Inferior parietal cortex (tissue), 1 donor: ENCODE measurements around the gene DLST.

Source experiments
- DNase-seq: peaks from one replicate; pipeline ENCODE4 v3.0.0-alpha.2; 2016; ENCODE audit errors: extremely low spot score

The DLST gene

GRCh38 chr14:74860899-74861733 lies 20.6 kb upstream of the DLST start:
- peak; percentile 94 for DNase-seq

- DNase-seq = no peak
These were observed 20.0 kb upstream of the DLST start for GRCh38 chr14:74861734-74862090.

DNA sequence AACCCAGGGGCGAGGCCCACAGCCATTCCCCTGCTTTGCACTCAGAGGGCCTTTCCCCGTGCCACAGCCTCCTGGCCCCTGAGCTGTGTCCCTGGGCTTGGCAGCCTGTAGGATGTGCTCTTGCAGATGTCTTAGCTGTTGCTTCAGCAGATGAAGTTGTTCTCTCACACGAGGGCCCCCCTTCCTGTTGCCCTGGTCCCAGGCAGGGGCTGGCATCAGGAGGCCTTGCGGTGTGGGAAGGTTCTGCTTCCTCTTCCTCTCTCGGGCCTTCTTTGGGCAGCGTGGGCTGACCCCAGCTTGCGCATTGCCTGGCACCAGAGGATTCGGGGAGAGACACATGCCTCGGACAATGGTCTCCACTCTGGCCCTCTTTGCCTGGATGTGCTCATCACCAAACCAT lies 18.4 kb upstream of the DLST start:
- DNase-seq = no peak

DNA sequence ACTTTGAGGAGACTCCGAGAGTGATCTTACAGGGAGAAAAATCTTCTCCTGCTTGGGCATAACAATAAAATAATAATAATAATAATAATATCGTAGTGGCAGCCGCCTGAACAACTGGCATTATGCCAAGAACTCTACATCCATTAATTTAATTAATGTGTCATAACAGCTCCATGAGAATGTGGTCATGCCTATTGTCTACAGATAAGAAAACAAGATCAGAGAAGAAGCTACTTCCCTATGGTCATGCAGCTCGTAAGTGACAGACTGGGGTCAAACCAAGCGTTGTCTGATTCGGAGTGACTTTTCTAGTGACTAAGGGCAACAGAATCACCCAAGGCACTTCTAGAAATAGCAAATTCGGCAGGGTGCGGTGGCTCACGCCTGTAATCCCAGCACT lies 17.5 kb upstream of the DLST start:
- no peak for DNase-seq

- no peak for DNase-seq
These were observed 16.6 kb upstream of the DLST start for GRCh38 chr14:74865156-74865555.

- no peak for DNase-seq
These were observed 14.9 kb upstream of the DLST start for GRCh38 chr14:74866708-74867389.

- DNase-seq = peak; percentile 54
These were observed 14.0 kb upstream of the DLST start for GRCh38 chr14:74867673-74868072.

DNA sequence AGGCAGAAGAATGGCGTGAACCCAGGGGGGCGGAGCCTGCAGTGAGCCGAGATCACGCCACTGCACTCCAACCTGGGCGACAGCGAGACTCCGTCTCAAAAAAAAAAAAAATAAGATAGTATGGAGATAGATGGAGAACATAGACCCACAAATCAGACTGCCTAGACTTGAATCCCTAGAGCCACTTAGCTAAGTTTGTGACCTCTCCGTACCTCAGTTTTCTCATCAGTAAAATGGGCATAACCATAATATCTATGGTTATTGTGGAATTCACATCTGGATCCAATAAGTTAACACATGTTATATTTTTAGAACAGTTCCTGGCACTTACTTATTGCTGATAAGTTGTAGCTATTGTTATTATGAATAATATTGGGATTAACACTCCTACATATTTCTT lies 13.0 kb upstream of the DLST start:
- no peak for DNase-seq

DNA sequence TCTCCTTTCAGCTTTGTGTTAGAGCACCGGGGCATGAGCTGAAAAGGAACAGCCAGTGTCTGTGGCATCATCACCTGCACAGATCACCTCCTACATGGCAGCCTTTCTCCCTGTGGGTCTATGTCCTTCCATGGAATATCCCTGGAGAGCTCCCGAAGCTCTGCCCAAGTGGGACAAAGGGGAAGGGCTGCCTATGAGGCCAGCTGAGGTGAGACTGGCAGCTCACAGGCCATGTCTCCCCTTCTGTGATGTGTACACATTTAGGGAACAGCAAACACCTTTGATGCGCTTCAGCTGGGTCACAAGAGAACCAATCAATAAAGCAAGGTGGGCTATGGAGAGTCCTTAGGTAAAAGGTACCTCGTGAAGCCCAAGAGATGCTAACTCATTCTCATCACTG lies 9.9 kb upstream of the DLST start:
- no peak for DNase-seq

DNA sequence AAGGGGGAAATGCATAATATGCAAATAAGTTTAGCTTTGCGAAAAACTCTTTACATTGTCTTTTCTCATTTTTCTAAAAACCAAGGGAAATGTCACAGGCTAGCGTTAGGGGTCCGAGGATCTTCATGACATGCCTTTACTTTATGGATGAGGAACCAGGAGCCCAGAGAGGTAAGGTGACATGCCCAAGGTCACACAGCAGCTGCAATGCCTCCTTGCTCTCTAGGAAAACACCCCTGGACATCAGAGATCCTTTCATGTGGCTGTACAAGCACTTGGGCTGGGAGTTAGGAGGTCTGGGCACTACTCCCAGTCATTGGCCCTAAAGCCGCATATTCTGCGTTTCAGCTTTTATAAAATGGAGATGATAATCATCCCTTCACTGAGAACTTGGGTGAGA lies 6.5 kb upstream of the DLST start:
- DNase-seq = no peak

GRCh38 chr14:74875941-74876913 lies 5.5 kb upstream of the DLST start, which contains the start of gene PROX2:
Gene PROX2 (minus strand): TSS chr14:74876145. CDS start chr14:74863834, 12,311 bp downstream.
- no peak for DNase-seq

DNA sequence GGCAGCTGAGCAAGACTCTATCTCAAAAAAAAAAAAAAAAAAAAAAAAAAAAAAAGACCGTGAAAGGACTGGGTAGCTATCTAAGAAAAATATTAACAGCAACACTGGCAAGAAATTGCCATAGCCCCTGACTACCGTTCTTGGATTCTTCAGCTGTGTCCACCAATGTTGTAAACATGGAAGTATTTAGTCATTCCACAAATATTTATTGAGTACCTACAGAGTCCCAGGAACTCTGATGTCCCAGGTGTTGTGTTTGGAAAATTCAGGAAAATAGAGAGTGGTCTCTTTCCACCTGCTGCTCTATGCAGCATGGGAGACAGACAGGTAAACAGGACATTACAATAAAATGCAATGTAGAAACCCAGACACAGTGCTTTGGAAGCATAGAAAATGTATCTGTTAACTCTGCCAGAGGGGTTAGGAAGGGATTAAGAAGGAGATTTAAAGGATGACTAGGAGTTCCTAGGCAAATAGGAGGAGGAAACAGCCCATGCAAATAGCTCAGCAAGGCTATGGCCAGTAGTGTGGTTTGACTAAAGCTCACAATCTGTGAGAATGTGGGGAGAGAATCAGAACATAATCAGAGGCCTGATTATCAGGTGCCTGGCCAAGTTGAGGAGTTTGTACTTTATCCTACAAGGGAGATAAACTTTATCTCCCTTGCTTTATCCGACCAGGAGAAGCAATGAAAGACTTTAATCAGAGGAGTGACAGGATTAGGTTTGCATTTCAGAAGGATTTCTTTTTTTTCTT lies 2.1 kb upstream of the DLST start:
- no peak for DNase-seq

DNA sequence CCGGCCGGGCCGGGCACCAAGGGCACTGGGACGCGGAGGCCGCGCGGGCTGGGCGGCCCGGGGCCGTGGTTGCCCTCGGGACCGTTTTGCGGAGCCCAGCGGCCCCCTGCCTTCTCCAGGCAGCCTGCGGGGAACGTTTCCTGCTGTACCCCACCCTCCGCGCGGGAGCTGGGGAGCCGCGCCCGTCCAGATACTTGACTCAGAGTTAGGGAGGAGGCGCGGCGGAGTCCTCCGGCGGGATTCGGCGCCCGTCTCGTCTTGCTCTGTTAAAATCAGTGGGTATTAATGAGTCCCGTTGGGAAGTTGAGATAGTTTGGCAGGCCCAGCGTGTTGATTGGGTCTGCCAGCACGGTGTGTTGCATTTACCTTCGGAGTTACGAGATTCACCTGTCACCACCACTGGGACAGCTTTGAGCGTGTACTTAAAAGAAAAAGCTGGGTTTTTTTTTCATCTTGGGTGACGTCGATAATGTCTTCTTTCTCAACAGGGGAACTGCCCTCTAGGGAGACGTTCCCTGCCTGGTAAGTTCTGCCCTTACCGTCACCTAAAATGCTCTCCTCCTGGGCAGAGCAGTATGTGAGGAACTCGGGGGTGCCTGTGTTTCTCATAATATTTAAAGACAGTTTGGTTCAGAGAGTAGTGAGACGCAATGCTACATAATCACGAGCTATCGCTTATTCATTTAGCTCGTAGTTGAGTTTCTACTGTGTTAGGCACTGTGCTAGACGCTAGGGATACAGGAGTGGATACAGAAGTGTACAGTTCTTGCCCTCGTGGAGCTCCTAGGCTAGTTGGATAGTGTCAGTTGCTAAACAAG lies 596 bp downstream of the DLST start:
- DNase-seq = no peak

DNA sequence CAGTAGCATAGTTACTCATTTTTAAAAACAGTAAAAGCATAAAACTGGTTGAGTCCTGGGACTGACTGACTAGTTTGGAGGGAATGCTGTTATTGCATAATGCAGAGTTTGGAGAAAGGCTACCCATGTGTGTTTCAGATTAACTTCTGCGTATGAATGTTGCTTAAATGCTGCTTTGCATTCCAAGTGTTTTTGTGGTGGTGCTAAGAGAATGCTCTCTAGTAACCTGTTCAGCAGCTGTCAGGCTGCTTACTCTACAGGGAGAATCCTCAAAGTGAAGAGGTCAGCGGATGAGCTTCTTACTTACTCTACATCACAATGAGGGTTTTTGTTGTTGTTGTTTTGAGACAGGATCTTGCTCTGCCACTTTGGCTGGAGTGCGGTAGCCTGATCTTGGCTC lies 4.3 kb downstream of the DLST start:
- DNase-seq = no peak

DNA sequence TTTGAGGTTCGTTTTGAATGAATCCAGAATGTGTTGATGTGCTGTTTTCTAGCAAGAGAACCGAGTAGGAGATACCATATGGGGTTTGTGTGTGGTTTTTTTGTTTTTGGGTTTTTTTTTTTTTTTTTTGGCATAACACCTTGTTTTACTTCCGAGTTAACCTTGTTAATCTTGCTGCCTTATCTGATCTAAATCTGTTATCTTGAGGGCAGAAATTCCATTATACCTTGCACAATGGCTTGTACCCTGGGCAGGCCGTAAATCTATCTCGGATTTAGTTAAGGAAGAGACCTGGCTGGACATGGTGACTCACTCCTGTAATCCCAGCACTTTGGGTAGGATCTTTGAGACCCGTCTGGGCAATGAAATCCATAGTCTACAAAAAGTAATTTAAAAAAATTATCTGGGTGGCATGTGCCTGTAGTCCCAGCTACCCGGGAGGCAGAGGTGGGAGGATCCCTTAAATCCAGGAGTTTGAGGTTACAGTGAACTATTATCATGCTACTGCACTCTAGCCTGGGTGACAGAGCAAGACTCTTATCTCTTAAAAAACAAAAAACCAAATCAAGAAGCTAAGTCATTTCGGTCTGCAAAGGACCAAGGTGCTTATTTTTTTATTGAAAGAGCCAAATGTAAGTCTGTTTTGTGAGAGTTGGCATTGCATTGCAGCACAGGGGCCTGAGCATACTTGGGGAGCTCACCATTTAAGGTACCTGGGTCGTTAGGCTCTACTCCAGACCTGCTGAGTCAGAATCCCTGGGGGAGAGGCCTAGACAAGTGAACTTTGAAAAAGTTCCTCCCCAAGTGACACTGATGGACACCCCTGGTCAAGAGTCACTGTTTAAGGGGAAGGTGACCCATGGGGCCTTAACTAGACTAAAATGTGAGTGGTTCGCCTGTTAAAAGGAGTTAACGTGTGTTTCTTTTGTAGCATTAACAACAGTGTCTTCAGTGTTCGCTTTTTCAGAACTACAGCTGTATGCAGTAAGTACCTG lies 6.7 kb downstream of the DLST start:
- DNase-seq = no peak

DNA sequence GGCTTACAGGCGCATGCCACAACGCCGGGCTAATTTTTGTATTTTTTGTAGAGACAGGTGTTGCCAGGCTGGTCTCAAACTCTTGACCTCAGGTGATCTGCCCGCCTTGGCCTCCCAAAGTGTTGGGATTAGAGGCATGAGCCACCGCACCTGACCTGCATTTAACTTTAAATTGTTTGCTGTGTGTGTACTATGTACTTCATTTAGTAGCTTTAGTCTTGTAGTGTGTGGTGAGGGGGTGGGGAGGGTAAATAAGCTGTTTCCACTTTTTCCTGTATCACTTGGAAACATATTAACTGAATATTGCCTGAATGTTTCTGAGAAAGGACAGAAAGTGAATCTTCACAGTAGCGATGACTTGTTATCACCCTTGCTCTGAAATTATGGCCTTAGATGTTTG lies 8.5 kb downstream of the DLST start:
- no peak for DNase-seq

DNA sequence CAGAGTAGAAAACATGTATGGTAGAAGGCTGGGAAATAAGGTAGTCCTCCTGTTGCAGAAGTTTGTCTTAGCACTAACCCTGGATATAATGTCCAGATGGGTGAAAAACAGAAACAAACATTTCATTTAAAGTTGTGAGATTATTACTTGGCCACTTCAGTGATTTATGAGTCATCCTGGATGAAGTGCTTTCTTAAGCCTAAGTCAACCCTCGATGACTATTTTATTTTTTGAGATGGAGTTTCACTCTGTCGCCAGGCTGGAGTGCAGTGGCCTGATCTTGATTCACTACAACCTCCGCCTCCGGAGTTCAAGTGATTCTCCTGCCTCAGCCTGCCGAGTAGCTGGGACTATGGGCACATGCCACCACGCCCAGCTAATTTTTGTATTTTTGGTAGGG lies 10.2 kb downstream of the DLST start:
- DNase-seq = no peak

DNA sequence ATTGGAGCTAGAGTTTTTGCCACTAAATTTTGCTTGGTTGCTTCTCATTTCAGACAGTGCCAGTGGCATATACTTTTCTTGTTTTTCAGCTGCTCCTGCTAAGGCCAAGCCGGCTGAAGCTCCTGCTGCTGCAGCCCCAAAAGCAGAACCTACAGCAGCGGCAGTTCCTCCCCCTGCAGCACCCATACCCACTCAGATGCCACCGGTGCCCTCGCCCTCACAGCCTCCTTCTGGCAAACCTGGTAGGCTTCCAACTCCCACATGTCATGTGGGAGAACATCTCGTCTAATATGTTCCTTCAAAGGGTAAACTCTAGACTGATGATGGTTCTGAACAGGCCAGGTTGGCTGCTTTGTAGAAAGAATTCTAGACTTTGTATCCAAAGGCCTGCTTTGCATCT lies 11.0 kb downstream of the DLST start:
- no peak for DNase-seq

DNA sequence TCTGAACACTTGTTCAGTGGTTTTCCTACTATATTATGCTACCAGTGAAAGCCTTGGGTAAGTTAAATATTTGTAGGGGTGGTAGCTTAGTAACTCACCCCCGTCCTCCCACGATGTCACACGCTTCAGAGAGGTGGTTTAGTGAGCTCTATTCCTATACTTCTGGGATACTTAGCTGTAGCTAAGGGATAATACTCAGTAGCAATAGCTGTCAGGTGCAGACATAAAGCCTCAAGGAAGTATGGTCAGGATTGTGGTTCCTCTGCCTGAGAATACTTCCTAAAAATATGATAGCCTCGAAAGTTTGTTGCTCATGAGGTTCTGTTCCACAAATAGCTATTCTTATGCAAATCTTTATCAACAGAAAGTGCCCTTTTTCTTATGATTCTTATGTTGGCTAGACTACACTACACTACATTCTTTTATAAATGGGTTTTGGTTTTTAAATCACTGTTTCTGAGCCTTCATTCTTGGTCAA lies 11.9 kb downstream of the DLST start:
- no peak for DNase-seq
